Measurements from ENCODE around the gene NTSR1. TPM values are rescaled to one million over a fixed set of nuclear protein-coding genes. Genes with fewer than 3 reads are reported as not detected.
A peak's percentile ranks its signal among the peaks of the same experiment; 100 is the strongest.

The NTSR1 gene
- total and polyA plus RNA-seq, 2 of the 13 experiments (the other 11 are each of a cell fraction or from before 2014, with no cell fraction given): 0.09 to 0.12 TPM

DNA sequence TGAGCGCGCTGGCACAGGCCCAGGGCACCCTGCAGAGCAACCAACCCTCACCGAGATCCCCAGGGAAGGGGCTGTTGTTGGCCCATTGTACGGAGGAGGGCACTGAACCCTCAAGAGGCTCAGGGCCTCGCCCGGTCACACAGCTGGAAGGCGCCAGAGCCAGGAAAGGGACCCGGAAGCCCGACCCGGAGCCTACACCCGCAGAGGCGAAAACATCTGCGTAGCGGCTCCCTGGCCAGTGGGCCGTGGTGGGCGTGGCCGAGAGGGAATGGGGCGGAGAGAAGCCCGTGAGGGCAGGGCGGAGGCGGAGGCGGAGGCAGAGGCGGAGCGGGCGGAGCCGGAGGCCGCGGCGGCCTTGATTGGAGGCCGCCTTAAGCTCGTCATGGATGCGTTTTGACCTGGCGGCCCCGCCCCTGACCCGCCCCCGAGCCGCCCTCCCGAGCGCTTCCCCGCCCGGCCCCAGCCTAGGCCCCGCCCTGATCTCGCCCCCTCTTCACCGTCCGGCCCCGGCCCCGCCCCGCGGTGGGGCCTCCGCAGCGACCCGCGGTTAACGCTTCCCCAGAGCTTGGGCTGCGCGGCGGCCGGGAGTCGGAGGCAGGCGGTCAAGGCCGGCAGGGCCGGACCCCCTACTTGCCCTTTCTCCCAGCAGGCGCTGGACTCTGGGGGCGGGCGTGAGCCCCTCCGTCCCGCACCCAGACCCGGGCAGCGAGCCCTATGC is 85.5 kb downstream of the NTSR1 start (continued):
- TF ChIP-seq, protein P1, sequence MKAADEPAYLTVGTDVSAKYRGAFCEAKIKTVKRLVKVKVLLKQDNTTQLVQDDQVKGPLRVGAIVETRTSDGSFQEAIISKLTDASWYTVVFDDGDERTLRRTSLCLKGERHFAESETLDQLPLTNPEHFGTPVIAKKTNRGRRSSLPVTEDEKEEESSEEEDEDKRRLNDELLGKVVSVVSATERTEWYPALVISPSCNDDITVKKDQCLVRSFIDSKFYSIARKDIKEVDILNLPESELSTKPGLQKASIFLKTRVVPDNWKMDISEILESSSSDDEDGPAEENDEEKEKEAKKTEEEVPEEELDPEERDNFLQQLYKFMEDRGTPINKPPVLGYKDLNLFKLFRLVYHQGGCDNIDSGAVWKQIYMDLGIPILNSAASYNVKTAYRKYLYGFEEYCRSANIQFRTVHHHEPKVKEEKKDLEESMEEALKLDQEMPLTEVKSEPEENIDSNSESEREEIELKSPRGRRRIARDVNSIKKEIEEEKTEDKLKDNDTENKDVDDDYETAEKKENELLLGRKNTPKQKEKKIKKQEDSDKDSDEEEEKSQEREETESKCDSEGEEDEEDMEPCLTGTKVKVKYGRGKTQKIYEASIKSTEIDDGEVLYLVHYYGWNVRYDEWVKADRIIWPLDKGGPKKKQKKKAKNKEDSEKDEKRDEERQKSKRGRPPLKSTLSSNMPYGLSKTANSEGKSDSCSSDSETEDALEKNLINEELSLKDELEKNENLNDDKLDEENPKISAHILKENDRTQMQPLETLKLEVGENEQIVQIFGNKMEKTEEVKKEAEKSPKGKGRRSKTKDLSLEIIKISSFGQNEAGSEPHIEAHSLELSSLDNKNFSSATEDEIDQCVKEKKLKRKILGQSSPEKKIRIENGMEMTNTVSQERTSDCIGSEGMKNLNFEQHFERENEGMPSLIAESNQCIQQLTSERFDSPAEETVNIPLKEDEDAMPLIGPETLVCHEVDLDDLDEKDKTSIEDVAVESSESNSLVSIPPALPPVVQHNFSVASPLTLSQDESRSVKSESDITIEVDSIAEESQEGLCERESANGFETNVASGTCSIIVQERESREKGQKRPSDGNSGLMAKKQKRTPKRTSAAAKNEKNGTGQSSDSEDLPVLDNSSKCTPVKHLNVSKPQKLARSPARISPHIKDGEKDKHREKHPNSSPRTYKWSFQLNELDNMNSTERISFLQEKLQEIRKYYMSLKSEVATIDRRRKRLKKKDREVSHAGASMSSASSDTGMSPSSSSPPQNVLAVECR (CRISPR knock-in tag; IDR thresholded peaks at IDR 0.05; ENCODE audit: borderline replicate concordance): peak; percentile 75
- 0 out of 2 replicates have a peak, but pooled peaks have one; percentile 36 for TF ChIP-seq RARG (CRISPR knock-in tag; IDR thresholded peaks at IDR 0.05; ENCODE audit: low read depth)
- TF ChIP-seq, protein P2, sequence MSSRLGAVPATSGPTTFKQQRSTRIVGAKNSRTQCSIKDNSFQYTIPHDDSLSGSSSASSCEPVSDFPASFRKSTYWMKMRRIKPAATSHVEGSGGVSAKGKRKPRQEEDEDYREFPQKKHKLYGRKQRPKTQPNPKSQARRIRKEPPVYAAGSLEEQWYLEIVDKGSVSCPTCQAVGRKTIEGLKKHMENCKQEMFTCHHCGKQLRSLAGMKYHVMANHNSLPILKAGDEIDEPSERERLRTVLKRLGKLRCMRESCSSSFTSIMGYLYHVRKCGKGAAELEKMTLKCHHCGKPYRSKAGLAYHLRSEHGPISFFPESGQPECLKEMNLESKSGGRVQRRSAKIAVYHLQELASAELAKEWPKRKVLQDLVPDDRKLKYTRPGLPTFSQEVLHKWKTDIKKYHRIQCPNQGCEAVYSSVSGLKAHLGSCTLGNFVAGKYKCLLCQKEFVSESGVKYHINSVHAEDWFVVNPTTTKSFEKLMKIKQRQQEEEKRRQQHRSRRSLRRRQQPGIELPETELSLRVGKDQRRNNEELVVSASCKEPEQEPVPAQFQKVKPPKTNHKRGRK (CRISPR knock-in tag; IDR thresholded peaks at IDR 0.05): no peak
- TF ChIP-seq ZNF780A (CRISPR knock-in tag; IDR thresholded peaks at IDR 0.05): no peak
- 0 out of 2 replicates have a peak, but pooled peaks have one; percentile 20 for TF ChIP-seq ZNF879 (CRISPR knock-in tag; IDR thresholded peaks at IDR 0.05)
- peak; percentile 73; the same call in 1 of the 2 replicates for TF ChIP-seq ZNF547 (CRISPR knock-in tag; IDR thresholded peaks at IDR 0.05)
- peak; percentile 20; the same call in 1 of the 2 replicates for TF ChIP-seq ZNF709 (CRISPR knock-in tag; IDR thresholded peaks at IDR 0.05)
- TF ChIP-seq ZNF564 (CRISPR knock-in tag; IDR thresholded peaks at IDR 0.05): peak; percentile 41; the same call in 1 of the 2 replicates
- TF ChIP-seq HHEX (CRISPR knock-in tag; IDR thresholded peaks at IDR 0.05): no peak
- peak; percentile 22; the same call in 1 of the 2 replicates for TF ChIP-seq NFKB2 (CRISPR knock-in tag; IDR thresholded peaks at IDR 0.05; ENCODE audit: borderline replicate concordance)
- TF ChIP-seq ARNT (IDR thresholded peaks at IDR 0.05): no peak
- peak; percentile 29; the same call in 1 of the 2 replicates for TF ChIP-seq HES4 (CRISPR knock-in tag; IDR thresholded peaks at IDR 0.05; ENCODE audit: borderline replicate concordance)
- TF ChIP-seq, protein P3, sequence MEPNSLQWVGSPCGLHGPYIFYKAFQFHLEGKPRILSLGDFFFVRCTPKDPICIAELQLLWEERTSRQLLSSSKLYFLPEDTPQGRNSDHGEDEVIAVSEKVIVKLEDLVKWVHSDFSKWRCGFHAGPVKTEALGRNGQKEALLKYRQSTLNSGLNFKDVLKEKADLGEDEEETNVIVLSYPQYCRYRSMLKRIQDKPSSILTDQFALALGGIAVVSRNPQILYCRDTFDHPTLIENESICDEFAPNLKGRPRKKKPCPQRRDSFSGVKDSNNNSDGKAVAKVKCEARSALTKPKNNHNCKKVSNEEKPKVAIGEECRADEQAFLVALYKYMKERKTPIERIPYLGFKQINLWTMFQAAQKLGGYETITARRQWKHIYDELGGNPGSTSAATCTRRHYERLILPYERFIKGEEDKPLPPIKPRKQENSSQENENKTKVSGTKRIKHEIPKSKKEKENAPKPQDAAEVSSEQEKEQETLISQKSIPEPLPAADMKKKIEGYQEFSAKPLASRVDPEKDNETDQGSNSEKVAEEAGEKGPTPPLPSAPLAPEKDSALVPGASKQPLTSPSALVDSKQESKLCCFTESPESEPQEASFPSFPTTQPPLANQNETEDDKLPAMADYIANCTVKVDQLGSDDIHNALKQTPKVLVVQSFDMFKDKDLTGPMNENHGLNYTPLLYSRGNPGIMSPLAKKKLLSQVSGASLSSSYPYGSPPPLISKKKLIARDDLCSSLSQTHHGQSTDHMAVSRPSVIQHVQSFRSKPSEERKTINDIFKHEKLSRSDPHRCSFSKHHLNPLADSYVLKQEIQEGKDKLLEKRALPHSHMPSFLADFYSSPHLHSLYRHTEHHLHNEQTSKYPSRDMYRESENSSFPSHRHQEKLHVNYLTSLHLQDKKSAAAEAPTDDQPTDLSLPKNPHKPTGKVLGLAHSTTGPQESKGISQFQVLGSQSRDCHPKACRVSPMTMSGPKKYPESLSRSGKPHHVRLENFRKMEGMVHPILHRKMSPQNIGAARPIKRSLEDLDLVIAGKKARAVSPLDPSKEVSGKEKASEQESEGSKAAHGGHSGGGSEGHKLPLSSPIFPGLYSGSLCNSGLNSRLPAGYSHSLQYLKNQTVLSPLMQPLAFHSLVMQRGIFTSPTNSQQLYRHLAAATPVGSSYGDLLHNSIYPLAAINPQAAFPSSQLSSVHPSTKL (CRISPR knock-in tag; IDR thresholded peaks at IDR 0.05): peak; percentile 58; the same call in 1 of the 2 replicates
- TF ChIP-seq ZFP36L1 (CRISPR knock-in tag; IDR thresholded peaks at IDR 0.05): peak; percentile 93
- TF ChIP-seq ZNF124 (CRISPR knock-in tag; IDR thresholded peaks at IDR 0.05): peak; percentile 81; the same call in 1 of the 2 replicates
- TF ChIP-seq, protein P4, sequence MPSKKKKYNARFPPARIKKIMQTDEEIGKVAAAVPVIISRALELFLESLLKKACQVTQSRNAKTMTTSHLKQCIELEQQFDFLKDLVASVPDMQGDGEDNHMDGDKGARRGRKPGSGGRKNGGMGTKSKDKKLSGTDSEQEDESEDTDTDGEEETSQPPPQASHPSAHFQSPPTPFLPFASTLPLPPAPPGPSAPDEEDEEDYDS (CRISPR knock-in tag; IDR thresholded peaks at IDR 0.05): peak; percentile 73; the same call in 1 of the 2 replicates
- TF ChIP-seq MAZ (IDR thresholded peaks at IDR 0.05; ENCODE audit: borderline replicate concordance, low read depth, low read length): peak; percentile 30; the same call in 1 of the 2 replicates
- TF ChIP-seq MAZ (CRISPR knock-in tag; IDR thresholded peaks at IDR 0.05; ENCODE audit: low read depth): peak; percentile 79
- TF ChIP-seq ZNF766 (CRISPR knock-in tag; IDR thresholded peaks at IDR 0.05; ENCODE audit: borderline replicate concordance): 0 out of 2 replicates have a peak, but pooled peaks have one; percentile 83
